Measurements from ENCODE around the gene DMGDH. TPM values are rescaled to one million over a fixed set of nuclear protein-coding genes. Genes with fewer than 3 reads are reported as not detected.

Gene DMGDH
- total RNA-seq, 1 experiment from 2014 or later: 1.3 TPM

GRCh38 chr5:79042188-79042587 lies 27.3 kb downstream of the DMGDH start:
- intact Hi-C loops (cut with micrococcal nuclease; ENCODE audit: unreplicated experiment): no loop called here
- Mint-ChIP-seq H3K4me3 (ENCODE audit: low read depth, unreplicated experiment) (no peak overlapping the region), H3K9me3 (ENCODE audit: low read depth, unreplicated experiment) (no peaks in the 10 kb centered on the region), H3K27me3 (ENCODE audit: unreplicated experiment) (peaks cover 8% of the 10 kb centered on the region), H3K27ac (ENCODE audit: unreplicated experiment) (no peak overlapping the region), H3K4me1 (ENCODE audit: low read depth, unreplicated experiment) (no peaks in the 10 kb centered on the region), H3K36me3 (ENCODE audit: insufficient read depth, unreplicated experiment) (no peaks in the 10 kb centered on the region)
- CTCF ChIA-PET: no interaction called here
- no TSS peak for BruUV-seq (replicated peaks)
- DNase-seq: no peak
- no peak for TF ChIP-seq CTCF (IDR thresholded peaks at IDR 0.05; ENCODE audit: unreplicated experiment)

GRCh38 chr5:79036769-79037168 lies 32.7 kb downstream of the DMGDH start:
- intact Hi-C loops (cut with micrococcal nuclease; ENCODE audit: unreplicated experiment): no loop called here

GRCh38 chr5:79035237-79035636 lies 34.2 kb downstream of the DMGDH start:
- CTCF ChIA-PET: interaction anchor here (0.7 to 1.1 kb wide), 2 partner anchors 10 to 375 kb away, joined by 3 to 4 read pairs; no protein-coding TSS in a partner anchor
- Mint-ChIP-seq H3K4me1 (ENCODE audit: low read depth, unreplicated experiment) (peaks cover 9% of the 10 kb centered on the region), H3K9me3 (ENCODE audit: low read depth, unreplicated experiment) (no peaks in the 10 kb centered on the region), H3K4me3 (ENCODE audit: low read depth, unreplicated experiment) (no peak overlapping the region), H3K36me3 (ENCODE audit: insufficient read depth, unreplicated experiment) (no peaks in the 10 kb centered on the region), H3K27me3 (ENCODE audit: unreplicated experiment) (peaks cover 2% of the 10 kb centered on the region), H3K27ac (ENCODE audit: unreplicated experiment) (no peak overlapping the region)
- intact Hi-C loops (cut with micrococcal nuclease; ENCODE audit: unreplicated experiment): no loop called here
- DNase-seq: no peak
- BruUV-seq (replicated peaks): no TSS peak
- no peak for TF ChIP-seq CTCF (IDR thresholded peaks at IDR 0.05; ENCODE audit: unreplicated experiment)

More at GRCh38 chr5:79036769-79037168, 32.7 kb downstream of the DMGDH start:
- CTCF ChIA-PET: no interaction called here
- DNase-seq: no peak
- BruUV-seq (replicated peaks): no TSS peak
- Mint-ChIP-seq H3K4me1 (ENCODE audit: low read depth, unreplicated experiment) (no peaks in the 10 kb centered on the region), H3K4me3 (ENCODE audit: low read depth, unreplicated experiment) (no peak overlapping the region), H3K27me3 (ENCODE audit: unreplicated experiment) (peaks cover 8% of the 10 kb centered on the region), H3K36me3 (ENCODE audit: insufficient read depth, unreplicated experiment) (no peaks in the 10 kb centered on the region), H3K9me3 (ENCODE audit: low read depth, unreplicated experiment) (no peaks in the 10 kb centered on the region), H3K27ac (ENCODE audit: unreplicated experiment) (no peak overlapping the region)
- no peak for TF ChIP-seq CTCF (IDR thresholded peaks at IDR 0.05; ENCODE audit: unreplicated experiment)

DNA sequence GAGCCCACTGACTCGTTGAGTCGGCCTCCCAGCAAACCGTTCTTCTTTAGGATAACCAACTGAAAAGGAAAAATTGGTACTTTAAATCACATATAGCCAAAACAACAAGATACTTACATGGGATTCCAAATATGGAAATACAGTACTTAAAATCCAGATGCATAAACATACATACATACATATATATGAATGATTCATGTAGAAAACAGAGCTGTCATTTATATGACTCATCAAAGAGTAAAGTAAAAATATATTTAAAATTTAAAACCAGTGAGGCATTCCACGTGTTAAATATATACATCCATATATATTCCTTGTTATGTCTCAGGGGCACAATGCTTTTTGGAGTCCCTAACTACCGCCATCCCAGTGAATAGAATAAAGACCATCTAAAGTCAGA lies 36.7 kb downstream of the DMGDH start:
- H3K4me1 Mint-ChIP-seq (ENCODE audit: low read depth, unreplicated experiment): peaks cover 9% of the 10 kb centered on the region
- no TSS peak for BruUV-seq (replicated peaks)
- H3K27me3 Mint-ChIP-seq (ENCODE audit: unreplicated experiment): no peaks in the 10 kb centered on the region
- DNase-seq: no peak
- no peak overlapping the region for H3K4me3 Mint-ChIP-seq (ENCODE audit: low read depth, unreplicated experiment)
- H3K36me3 Mint-ChIP-seq (ENCODE audit: insufficient read depth, unreplicated experiment): no peaks in the 10 kb centered on the region
- H3K27ac Mint-ChIP-seq (ENCODE audit: unreplicated experiment): no peak overlapping the region
- intact Hi-C loops (cut with micrococcal nuclease; ENCODE audit: unreplicated experiment): no loop called here
- no peaks in the 10 kb centered on the region for H3K9me3 Mint-ChIP-seq (ENCODE audit: low read depth, unreplicated experiment)
- TF ChIP-seq CTCF (IDR thresholded peaks at IDR 0.05; ENCODE audit: unreplicated experiment): no peak
- CTCF ChIA-PET: no interaction called here

All from Calu3 (cell line).